Caco-2 (cell line): ENCODE measurements around the gene SYT12. TPM values are rescaled to one million over a fixed set of nuclear protein-coding genes. Genes with fewer than 3 reads are reported as not detected.

Experiments
- BruUV-seq: library from RNA; stranded (reverse); fragments of 400-500 nt; replicated peaks from 2 replicates; lab custom pipeline; 2021; lab: Mats Ljungman, UMichigan
- CTCF ChIA-PET: fragments of 300-600 bp; sonication (Branson Sonifier 250); formaldehyde crosslinking; loops from one replicate; lab custom pipeline; 2022; ENCODE audit warnings: antibody characterized with exemption; lab: Charles Lee
- POLR2A ChIA-PET: fragments of 300-600 bp; sonication (Branson Sonifier 250); formaldehyde crosslinking; loops from one replicate; lab custom pipeline; 2022; ENCODE audit warnings: antibody characterized with exemption; lab: Charles Lee
- DNase-seq, 2 experiments: peaks; one replicate each; pipeline versions ENCODE4 v3.0.0 to v3.0.0-alpha.2; 2020 to 2022
- H3K27me3 ChIP-seq: replicated peaks from 2 replicates; pipeline ENCODE4 v1.6.0; 2011; ENCODE audit warnings: low read length; ENCODE audit not compliant: control insufficient read depth, insufficient read depth
- H3K36me3 ChIP-seq: 2 replicates; pipeline ENCODE4 v1.5.1; 2011; ENCODE audit warnings: low read length; ENCODE audit not compliant: control insufficient read depth, insufficient read depth
- H3K4me1 ChIP-seq: fragments of 250-450 bp; sonication (Bioruptor Pico); 2 replicates; pipeline ENCODE4 v1.5.1; 2020; ENCODE audit warnings: mild to moderate bottlenecking
- H3K4me3 ChIP-seq: 2 replicates; pipeline ENCODE4 v1.5.1; 2011; ENCODE audit warnings: low read depth, mild to moderate bottlenecking, control low read depth, low read length
- H3K9me3 ChIP-seq: fragments of 250-450 bp; sonication (Bioruptor Pico); 2 replicates; pipeline ENCODE4 v1.5.1; 2020; ENCODE audit warnings: mild to moderate bottlenecking, moderate library complexity
- H3K27ac Mint-ChIP-seq: one replicate; pipeline ENCODE4 v1.8.0; 2022; ENCODE audit warnings: mixed read lengths; ENCODE audit not compliant: unreplicated experiment
- H3K27me3 Mint-ChIP-seq: one replicate; pipeline ENCODE4 v1.8.0; 2022; ENCODE audit warnings: mixed read lengths; ENCODE audit not compliant: insufficient read depth, unreplicated experiment
- H3K36me3 Mint-ChIP-seq: one replicate; pipeline ENCODE4 v1.8.0; 2022; ENCODE audit warnings: mild to moderate bottlenecking, mixed read lengths; ENCODE audit not compliant: insufficient read depth, unreplicated experiment
- H3K4me1 Mint-ChIP-seq: one replicate; pipeline ENCODE4 v1.8.0; 2022; ENCODE audit warnings: low read depth, mixed read lengths; ENCODE audit not compliant: unreplicated experiment
- H3K4me3 Mint-ChIP-seq: one replicate; pipeline ENCODE4 v1.8.0; 2022; ENCODE audit warnings: mild to moderate bottlenecking, moderate library complexity, mixed read lengths; ENCODE audit not compliant: unreplicated experiment
- H3K9me3 Mint-ChIP-seq: one replicate; pipeline ENCODE4 v1.8.0; 2022; ENCODE audit warnings: mixed read lengths; ENCODE audit not compliant: unreplicated experiment
- intact Hi-C: fragments of 100-400 bp; cut with micrococcal nuclease; formaldehyde crosslinking; loops from one replicate; pipeline ENCODE4 v1.10.0; 2022; ENCODE audit not compliant: unreplicated experiment
- total RNA-seq: library from RNA; stranded (reverse); gene quantifications from 2 replicates; pipeline ENCODE4 v1.2.3, GENCODE V29; 2022
- TF ChIP-seq, protein P1 (sequence below), 2 experiments: fragments of 200-600 bp in 1 of 2; IDR thresholded peaks; 1 replicate in 1 of 2; 2 replicates in 1 of 2; pipeline versions ENCODE4 v1.5.1 to v1.8.0; 2011 to 2022; ENCODE audit warnings: antibody characterized with exemption in 1 of 2, control low read depth in 1 of 2, inconsistent platforms in 1 of 2, low read depth in 1 of 2, low read length in 1 of 2, mild to moderate bottlenecking in 1 of 2, moderate library complexity in 1 of 2; ENCODE audit not compliant: insufficient read depth in 1 of 2, severe bottlenecking in 1 of 2, unreplicated experiment in 1 of 2

SYT12 gene
- total RNA-seq, 1 experiment from 2014 or later: 0.82 TPM

DNA sequence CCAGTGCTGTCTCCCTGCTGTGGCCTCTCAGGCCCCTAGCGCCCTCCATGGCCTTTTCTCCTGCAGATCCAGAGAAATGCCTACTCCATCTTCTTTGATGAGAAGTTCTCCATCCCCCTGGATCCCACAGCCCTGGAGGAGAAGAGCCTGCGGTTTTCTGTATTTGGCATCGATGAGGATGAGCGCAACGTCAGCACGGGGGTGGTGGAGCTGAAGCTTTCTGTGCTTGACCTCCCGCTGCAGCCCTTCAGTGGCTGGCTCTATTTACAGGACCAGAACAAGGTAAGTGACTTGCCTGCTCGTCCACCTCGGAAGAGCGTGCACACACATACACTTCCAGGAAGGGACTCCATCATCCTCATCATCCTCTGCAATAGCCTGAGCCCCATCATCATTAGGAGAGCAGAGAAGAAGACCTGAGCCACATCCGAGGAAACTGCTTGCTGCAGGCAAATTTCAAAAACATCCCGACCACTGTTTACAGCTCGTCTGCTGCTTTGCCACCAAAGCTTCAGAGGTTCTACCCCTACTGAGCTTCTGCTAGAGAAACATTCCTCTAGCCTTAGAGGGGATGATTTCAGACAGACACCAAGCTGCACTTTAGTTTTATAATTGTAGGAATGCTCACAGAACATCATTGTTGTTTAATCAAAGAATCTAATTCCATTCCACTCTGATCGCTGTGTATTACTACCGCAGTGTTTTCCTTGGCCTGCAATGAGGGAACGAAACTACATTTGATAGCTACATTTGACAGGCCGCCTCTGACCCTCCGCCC is 20.8 kb downstream of the SYT12 start:
- H3K27me3 Mint-ChIP-seq: no peaks in the 10 kb centered on the region
- no peaks in the 10 kb centered on the region for H3K36me3 ChIP-seq
- H3K36me3 Mint-ChIP-seq: no peaks in the 10 kb centered on the region
- BruUV-seq: no TSS peak
- peaks cover 5% of the 10 kb centered on the region for H3K4me1 Mint-ChIP-seq
- H3K4me3 Mint-ChIP-seq: no peak overlapping the region
- no peaks in the 10 kb centered on the region for H3K9me3 Mint-ChIP-seq
- ChIA-PET CTCF (interaction anchor here (0.6 to 1.3 kb wide), 2 partner anchors 10 to 126 kb away, joined by 3 read pairs; no protein-coding TSS in a partner anchor), POLR2A (no interaction called here)
- intact Hi-C loops: no loop called here
- H3K27ac Mint-ChIP-seq: no peak overlapping the region
- no peak for DNase-seq
- TF ChIP-seq, protein P1, sequence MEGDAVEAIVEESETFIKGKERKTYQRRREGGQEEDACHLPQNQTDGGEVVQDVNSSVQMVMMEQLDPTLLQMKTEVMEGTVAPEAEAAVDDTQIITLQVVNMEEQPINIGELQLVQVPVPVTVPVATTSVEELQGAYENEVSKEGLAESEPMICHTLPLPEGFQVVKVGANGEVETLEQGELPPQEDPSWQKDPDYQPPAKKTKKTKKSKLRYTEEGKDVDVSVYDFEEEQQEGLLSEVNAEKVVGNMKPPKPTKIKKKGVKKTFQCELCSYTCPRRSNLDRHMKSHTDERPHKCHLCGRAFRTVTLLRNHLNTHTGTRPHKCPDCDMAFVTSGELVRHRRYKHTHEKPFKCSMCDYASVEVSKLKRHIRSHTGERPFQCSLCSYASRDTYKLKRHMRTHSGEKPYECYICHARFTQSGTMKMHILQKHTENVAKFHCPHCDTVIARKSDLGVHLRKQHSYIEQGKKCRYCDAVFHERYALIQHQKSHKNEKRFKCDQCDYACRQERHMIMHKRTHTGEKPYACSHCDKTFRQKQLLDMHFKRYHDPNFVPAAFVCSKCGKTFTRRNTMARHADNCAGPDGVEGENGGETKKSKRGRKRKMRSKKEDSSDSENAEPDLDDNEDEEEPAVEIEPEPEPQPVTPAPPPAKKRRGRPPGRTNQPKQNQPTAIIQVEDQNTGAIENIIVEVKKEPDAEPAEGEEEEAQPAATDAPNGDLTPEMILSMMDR (IDR thresholded peaks at IDR 0.05; ENCODE audit: insufficient read depth in 1 of 2, low read depth in 1 of 2, low read length in 1 of 2, severe bottlenecking in 1 of 2, unreplicated experiment in 1 of 2): no peak
- no peaks in the 10 kb centered on the region for H3K9me3 ChIP-seq
- peaks cover 5% of the 10 kb centered on the region for H3K4me1 ChIP-seq
- no peak overlapping the region for H3K4me3 ChIP-seq
- H3K27me3 ChIP-seq: no peaks in the 10 kb centered on the region

DNA sequence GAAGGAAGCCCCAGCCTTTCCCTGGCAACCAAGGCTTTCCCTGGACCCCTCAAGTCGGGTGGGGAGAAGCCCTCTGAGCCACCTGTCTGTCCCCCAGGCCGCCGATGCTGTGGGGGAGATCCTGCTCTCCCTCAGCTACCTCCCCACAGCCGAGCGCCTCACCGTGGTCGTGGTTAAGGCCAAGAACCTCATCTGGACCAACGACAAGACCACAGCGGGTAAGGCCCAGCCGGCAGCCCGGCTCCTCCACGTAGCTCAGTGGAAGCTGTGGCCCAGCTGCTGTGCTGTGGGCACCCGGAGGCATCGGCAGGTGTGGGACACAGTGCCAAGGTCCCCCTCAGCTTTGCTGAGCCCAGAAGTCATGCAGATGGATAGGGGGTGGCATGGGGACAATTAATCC is 21.6 kb downstream of the SYT12 start:
- Histone ChIP-seq H3K36me3 (no peaks in the 10 kb centered on the region), H3K9me3 (no peaks in the 10 kb centered on the region), H3K27me3 (no peaks in the 10 kb centered on the region), H3K4me1 (peaks cover 5% of the 10 kb centered on the region), H3K4me3 (no peak overlapping the region)
- Mint-ChIP-seq H3K9me3 (no peaks in the 10 kb centered on the region), H3K4me3 (no peak overlapping the region), H3K27ac (no peak overlapping the region), H3K4me1 (peaks cover 5% of the 10 kb centered on the region), H3K36me3 (no peaks in the 10 kb centered on the region), H3K27me3 (no peaks in the 10 kb centered on the region)
- TF ChIP-seq, protein P1 (IDR thresholded peaks at IDR 0.05; ENCODE audit: insufficient read depth in 1 of 2, low read depth in 1 of 2, low read length in 1 of 2, severe bottlenecking in 1 of 2, unreplicated experiment in 1 of 2): no peak
- CTCF ChIA-PET: interaction anchor here (0.6 kb wide), 1 partner anchor 125 kb away, joined by 3 read pairs; no protein-coding TSS in a partner anchor
- POLR2A ChIA-PET: no interaction called here
- DNase-seq: no peak
- no TSS peak for BruUV-seq
- intact Hi-C loops: no loop called here

DNA sequence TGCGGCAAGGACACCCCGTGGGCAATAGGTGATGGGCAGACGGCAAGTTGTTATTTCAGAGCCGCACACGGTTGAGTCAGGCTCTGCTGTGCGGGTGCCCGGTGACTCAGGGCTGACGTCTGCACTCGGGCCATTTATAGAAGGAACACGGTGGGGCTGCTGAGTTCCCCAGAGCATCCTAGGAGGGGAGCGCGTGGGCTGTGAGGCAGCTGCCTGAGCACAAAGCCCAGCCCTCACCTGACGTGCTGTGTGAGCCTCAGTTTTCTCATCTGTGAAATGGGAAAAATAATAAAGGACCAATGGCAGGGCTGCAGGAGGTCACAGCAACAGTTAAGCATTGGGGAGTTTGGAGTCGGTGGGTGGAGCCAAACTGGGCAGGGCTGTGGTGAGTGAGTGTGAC is 22.4 kb downstream of the SYT12 start:
- peaks cover 5% of the 10 kb centered on the region for H3K4me1 Mint-ChIP-seq
- intact Hi-C loops: no loop called here
- POLR2A ChIA-PET: no interaction called here
- no peaks in the 10 kb centered on the region for H3K36me3 Mint-ChIP-seq
- H3K4me1 ChIP-seq: peaks cover 5% of the 10 kb centered on the region
- no peak overlapping the region for H3K4me3 Mint-ChIP-seq
- H3K9me3 ChIP-seq: no peaks in the 10 kb centered on the region
- no peaks in the 10 kb centered on the region for H3K36me3 ChIP-seq
- no peaks in the 10 kb centered on the region for H3K9me3 Mint-ChIP-seq
- H3K4me3 ChIP-seq: no peak overlapping the region
- H3K27me3 ChIP-seq: no peaks in the 10 kb centered on the region
- CTCF ChIA-PET: no interaction called here
- no peaks in the 10 kb centered on the region for H3K27me3 Mint-ChIP-seq
- no peak for DNase-seq
- TF ChIP-seq, protein P1 (IDR thresholded peaks at IDR 0.05; ENCODE audit: insufficient read depth in 1 of 2, low read depth in 1 of 2, low read length in 1 of 2, severe bottlenecking in 1 of 2, unreplicated experiment in 1 of 2): no peak
- BruUV-seq: no TSS peak
- H3K27ac Mint-ChIP-seq: no peak overlapping the region
